Hepatocyte (in vitro differentiated cells): Measurements from ENCODE around the gene SUN3. TPM values are rescaled to one million over a fixed set of nuclear protein-coding genes. Genes with fewer than 3 reads are reported as not detected.

Source experiments
- DNase-seq: peaks from one replicate; pipeline ENCODE4 v3.0.0-alpha.2; 2016; ENCODE audit warnings: low spot score
- H2AFZ ChIP-seq: fragments of 200-600 bp; sonication (generic); 2 replicates; pipeline ENCODE4 v1.6.0; 2016; ENCODE audit warnings: antibody characterized with exemption, mild to moderate bottlenecking
- H3K27ac ChIP-seq: fragments of 200-600 bp; sonication (generic); 2 replicates; pipeline ENCODE4 v1.5.1; 2016; ENCODE audit warnings: mild to moderate bottlenecking
- H3K27me3 ChIP-seq: fragments of 200-600 bp; sonication (generic); 2 replicates; pipeline ENCODE4 v1.6.1; 2016
- H3K36me3 ChIP-seq: fragments of 200-600 bp; sonication (generic); replicated peaks from 2 replicates; pipeline ENCODE4 v1.5.1; 2016; ENCODE audit warnings: low read depth; ENCODE audit not compliant: insufficient read depth
- H3K4me1 ChIP-seq: fragments of 200-600 bp; sonication (generic); 2 replicates; pipeline ENCODE4 v1.5.1; 2016; ENCODE audit warnings: mild to moderate bottlenecking, moderate library complexity; ENCODE audit not compliant: insufficient read depth
- H3K4me2 ChIP-seq: fragments of 200-600 bp; sonication (generic); 2 replicates; pipeline ENCODE4 v1.6.0; 2016
- H3K4me3 ChIP-seq: fragments of 200-600 bp; sonication (generic); 2 replicates; pipeline ENCODE4 v1.5.1; 2016; ENCODE audit warnings: mild to moderate bottlenecking
- H3K79me2 ChIP-seq: fragments of 200-600 bp; sonication (generic); 2 replicates; pipeline ENCODE4 v1.6.0; 2017; ENCODE audit warnings: mild to moderate bottlenecking
- H3K9me2 ChIP-seq: fragments of 200-600 bp; sonication (generic); replicated peaks from 2 replicates; pipeline ENCODE4 v1.6.0; 2017; ENCODE audit warnings: mild to moderate bottlenecking; ENCODE audit not compliant: insufficient read depth
- H3K9me3 ChIP-seq: fragments of 200-600 bp; sonication (generic); 2 replicates; pipeline ENCODE4 v1.5.1; 2016; ENCODE audit warnings: low read depth, mild to moderate bottlenecking
- H4K20me1 ChIP-seq: fragments of 200-600 bp; sonication (generic); 2 replicates; pipeline ENCODE4 v1.6.0; 2016; ENCODE audit warnings: mild to moderate bottlenecking; ENCODE audit not compliant: insufficient read depth, poor library complexity, severe bottlenecking
- CTCF ChIP-seq: fragments of 200-600 bp; sonication (generic); IDR thresholded peaks from 2 replicates; pipeline ENCODE4 v1.5.1; 2016; ENCODE audit warnings: antibody characterized with exemption, mild to moderate bottlenecking; ENCODE audit not compliant: poor library complexity
- EZH2 ChIP-seq: fragments of 200-600 bp; sonication (generic); IDR thresholded peaks from 2 replicates; pipeline ENCODE4 v1.6.1; 2016; ENCODE audit warnings: antibody characterized with exemption, mild to moderate bottlenecking, borderline replicate concordance
- EZH2phosphoT487 ChIP-seq: fragments of 200-600 bp; sonication (generic); IDR thresholded peaks from one replicate; pipeline ENCODE4 v1.6.1; 2018; ENCODE audit warnings: antibody characterized with exemption, mild to moderate bottlenecking, low read depth, moderate library complexity; ENCODE audit not compliant: unreplicated experiment, severe bottlenecking
- WGBS: methylation state at CpG from one replicate; pipeline ENCODE4 v1.1.6; 2016; ENCODE audit warnings: low lambda C conversion rate; ENCODE audit errors: missing lambda C conversion rate; 5-methylcytosine and 5-hydroxymethylcytosine counted together
- polyA plus RNA-seq: library from polyadenylated mRNA; unstranded; fragments of >200 nt; fragmentation: Nextera tagmentation; extraction: Ambion mirVana; gene quantifications from 2 replicates; pipeline ENCODE4 v1.2.1, GENCODE V29; 2016
- total RNA-seq: library from RNA; depleted of rRNA; stranded (reverse); fragments of >200 nt; gene quantifications from 2 replicates; pipeline ENCODE4 v1.2.3, GENCODE V29; 2014

Gene SUN3
- total and polyA plus RNA-seq, 2 experiments from 2014 or later = not detected

GRCh38 chr7:48067475-48067874 lies 38.6 kb upstream of the SUN3 start:
- H3K4me2 ChIP-seq = no peak overlapping the region
- no peaks in the 10 kb centered on the region for H3K36me3 ChIP-seq
- H3K27me3 ChIP-seq = no peaks in the 10 kb centered on the region
- DNase-seq = no peak
- no peak for TF ChIP-seq EZH2
- TF ChIP-seq CTCF = no peak
- no peak for TF ChIP-seq EZH2phosphoT487
- H3K27ac ChIP-seq = no peak overlapping the region
- H3K79me2 ChIP-seq = no peaks in the 10 kb centered on the region
- H3K9me3 ChIP-seq = no peaks in the 10 kb centered on the region
- no peak overlapping the region for H3K4me3 ChIP-seq
- 74% methylated on average over 2 of the region's 2 CpGs for WGBS
- no peaks in the 10 kb centered on the region for H3K9me2 ChIP-seq
- no peaks in the 10 kb centered on the region for H3K4me1 ChIP-seq
- no peak overlapping the region for H2AFZ ChIP-seq
- no peaks in the 10 kb centered on the region for H4K20me1 ChIP-seq

GRCh38 chr7:48063985-48064384 lies 35.1 kb upstream of the SUN3 start:
- no peaks in the 10 kb centered on the region for H3K9me2 ChIP-seq
- H3K9me3 ChIP-seq = no peaks in the 10 kb centered on the region
- no peak for DNase-seq
- no peaks in the 10 kb centered on the region for H4K20me1 ChIP-seq
- H3K79me2 ChIP-seq = no peaks in the 10 kb centered on the region
- TF ChIP-seq EZH2phosphoT487 = no peak
- H3K4me3 ChIP-seq = no peak overlapping the region
- no peak overlapping the region for H2AFZ ChIP-seq
- no peaks in the 10 kb centered on the region for H3K27me3 ChIP-seq
- no peaks in the 10 kb centered on the region for H3K4me1 ChIP-seq
- H3K4me2 ChIP-seq = no peak overlapping the region
- H3K27ac ChIP-seq = no peak overlapping the region
- 76% methylated on average over 1 of the region's 1 CpG for WGBS
- H3K36me3 ChIP-seq = no peaks in the 10 kb centered on the region

GRCh38 chr7:48059706-48060105 lies 30.8 kb upstream of the SUN3 start:
- no peak overlapping the region for H2AFZ ChIP-seq
- no peak overlapping the region for H3K4me2 ChIP-seq
- no peaks in the 10 kb centered on the region for H3K79me2 ChIP-seq
- no peaks in the 10 kb centered on the region for H3K9me2 ChIP-seq
- no peaks in the 10 kb centered on the region for H4K20me1 ChIP-seq
- H3K27ac ChIP-seq = no peak overlapping the region
- no peaks in the 10 kb centered on the region for H3K4me1 ChIP-seq
- H3K27me3 ChIP-seq = no peaks in the 10 kb centered on the region
- H3K9me3 ChIP-seq = no peaks in the 10 kb centered on the region
- H3K4me3 ChIP-seq = no peak overlapping the region
- WGBS = 84% methylated on average over 5 of the region's 5 CpGs
- DNase-seq = no peak
- TF ChIP-seq CTCF = no peak
- TF ChIP-seq EZH2phosphoT487 = no peak
- TF ChIP-seq EZH2 = no peak
- no peaks in the 10 kb centered on the region for H3K36me3 ChIP-seq

GRCh38 chr7:48058990-48059389 lies 30.1 kb upstream of the SUN3 start:
- WGBS = 84% methylated on average over 2 of the region's 2 CpGs
- H3K36me3 ChIP-seq = no peaks in the 10 kb centered on the region
- no peaks in the 10 kb centered on the region for H3K4me1 ChIP-seq
- H3K27ac ChIP-seq = no peak overlapping the region
- H3K9me2 ChIP-seq = no peaks in the 10 kb centered on the region
- H3K4me2 ChIP-seq = no peak overlapping the region
- H4K20me1 ChIP-seq = no peaks in the 10 kb centered on the region
- no peak overlapping the region for H3K4me3 ChIP-seq
- H2AFZ ChIP-seq = no peak overlapping the region
- DNase-seq = no peak
- TF ChIP-seq EZH2 (no peak), CTCF (no peak), EZH2phosphoT487 (no peak)
- H3K79me2 ChIP-seq = no peaks in the 10 kb centered on the region
- no peaks in the 10 kb centered on the region for H3K27me3 ChIP-seq
- no peaks in the 10 kb centered on the region for H3K9me3 ChIP-seq
